SK-N-SH (cell line): ENCODE results near the gene IGSF9.

Source experiments
- CTCF ChIP-seq: fragments of 200-600 bp; sonication (generic); IDR thresholded peaks from 2 replicates; pipeline ENCODE4 v1.6.1; 2017; ENCODE audit warnings: antibody characterized with exemption, mild to moderate bottlenecking, moderate library complexity
- EP300 ChIP-seq, 2 experiments: IDR thresholded peaks; 2 replicates each; pipeline versions ENCODE4 v1.4.0 to v1.6.1; 2012; ENCODE audit warnings: borderline replicate concordance in 1 of 2, low read depth in 1 of 2, low read length in 1 of 2
- JUND ChIP-seq: IDR thresholded peaks from 2 replicates; pipeline ENCODE4 v1.4.0; 2012
- MAX ChIP-seq: IDR thresholded peaks from 2 replicates; pipeline ENCODE4 v1.4.0; 2012; ENCODE audit warnings: low read depth
- MXI1 ChIP-seq: IDR thresholded peaks from 2 replicates; pipeline ENCODE4 v1.6.1; 2012; ENCODE audit warnings: mild to moderate bottlenecking, low read depth, low read length, improper control_type of control experiment

GRCh38 chr1:159927849-159928431 is 17.5 kb downstream of the IGSF9 start:
- TF ChIP-seq CTCF = no peak
- no peak for TF ChIP-seq JUND
- TF ChIP-seq EP300 (IDR thresholded peaks at IDR 0.05; ENCODE audit: borderline replicate concordance in 1 of 2, low read depth in 1 of 2, low read length in 1 of 2) = no peak
- no peak for TF ChIP-seq MXI1
- no peak for TF ChIP-seq MAX
